HAP-1 (cell line): ENCODE measurements around the gene PCNX2.
A peak's percentile ranks its signal among the peaks of the same experiment; 100 is the strongest.

Experiments used
- DNase-seq, 2 experiments: peaks; one replicate each; pipeline ENCODE4 v3.0.0-alpha.2; 2016 to 2020; ENCODE audit warnings: low spot score in 2 of 2
- H3K27me3 ChIP-seq: fragments of 250-450 bp; sonication (Bioruptor Pico); 2 replicates; pipeline ENCODE4 v1.5.1; 2020; ENCODE audit warnings: low read depth, mild to moderate bottlenecking, moderate library complexity
- H3K36me3 ChIP-seq: fragments of 250-450 bp; sonication (Bioruptor Pico); replicated peaks from 2 replicates; pipeline ENCODE4 v1.5.1; 2020; ENCODE audit warnings: mild to moderate bottlenecking
- H3K4me1 ChIP-seq: fragments of 250-450 bp; sonication (Bioruptor Pico); 2 replicates; pipeline ENCODE4 v1.5.1; 2020; ENCODE audit warnings: mild to moderate bottlenecking
- H3K4me3 ChIP-seq: fragments of 250-450 bp; sonication (Bioruptor Pico); 2 replicates; pipeline ENCODE4 v1.5.1; 2020; ENCODE audit warnings: mild to moderate bottlenecking, moderate library complexity
- H3K9me3 ChIP-seq: fragments of 250-450 bp; sonication (Bioruptor Pico); 2 replicates; pipeline ENCODE4 v1.5.1; 2020; ENCODE audit warnings: mild to moderate bottlenecking, moderate library complexity
- in situ Hi-C: fragments of 300-500 bp; cut with MboI; formaldehyde crosslinking; loops from 3 replicates; pipeline ENCODE4 v1.14.3; 2020; ENCODE audit warnings: low sequenced_read_pairs, inconsistent platforms, mixed read lengths

Gene PCNX2

DNA sequence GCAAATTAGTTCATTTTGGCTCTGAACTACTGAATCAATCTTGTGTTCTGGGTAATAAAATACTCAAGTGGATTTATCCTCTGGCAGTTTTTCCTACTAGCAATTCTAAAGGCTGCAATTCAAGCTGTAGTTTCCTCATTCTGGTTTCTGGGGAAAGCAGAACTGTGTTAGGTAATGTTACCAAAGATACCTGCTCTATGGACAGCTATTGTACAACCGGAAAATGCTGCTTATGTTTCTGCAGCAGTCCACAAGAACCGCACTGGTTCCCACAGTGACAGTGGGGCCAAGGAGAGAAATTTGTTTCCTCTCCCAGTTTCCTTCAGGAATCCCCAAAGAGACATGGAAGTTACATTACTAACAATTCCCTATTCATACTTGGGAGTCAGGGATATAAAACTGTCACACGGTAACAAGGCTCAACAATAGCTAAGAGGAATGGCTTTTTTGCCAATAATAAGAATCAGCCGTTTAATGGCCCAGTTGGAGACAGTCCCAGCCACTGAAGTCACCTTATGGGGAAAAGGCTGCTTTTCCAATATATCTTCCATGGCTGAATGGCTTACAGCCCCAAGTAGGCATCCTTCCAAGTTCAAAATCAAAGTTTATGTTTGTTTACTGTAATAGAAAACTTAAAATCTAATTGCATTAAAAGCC, 52.6 kb downstream of the PCNX2 start:
- Histone ChIP-seq H3K36me3 (no peaks in the 10 kb centered on the region), H3K4me3 (no peak overlapping the region), H3K4me1 (peaks cover 5% of the 10 kb centered on the region), H3K27me3 (no peaks in the 10 kb centered on the region), H3K9me3 (no peaks in the 10 kb centered on the region)
- in situ Hi-C loops, result loop anchor here (10.0 to 25.0 kb wide), 2 partner anchors 608 to 1356 kb away; partner anchors contain the start of gene SIPA1L2
- DNase-seq, result peak in 1 of 2 experiments; percentile 35

DNA sequence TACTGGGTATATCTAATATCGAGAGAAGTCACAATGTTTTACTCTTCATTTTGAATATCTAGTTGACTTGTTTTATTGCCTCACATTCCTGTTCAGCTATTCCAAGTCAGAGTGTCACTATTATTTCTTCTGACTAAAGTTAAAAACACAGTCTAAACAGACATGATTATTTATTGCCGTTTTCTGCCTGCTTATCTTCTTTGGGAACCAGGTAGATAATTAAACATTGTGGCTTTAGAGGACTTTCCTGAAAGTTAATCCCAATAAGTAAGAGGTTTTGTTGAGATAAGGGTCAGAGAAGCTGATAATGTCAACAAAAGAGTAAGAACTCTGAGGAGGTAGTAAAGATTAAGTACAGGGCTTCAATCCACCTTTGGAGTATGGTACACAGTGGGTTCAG, 53.8 kb downstream of the PCNX2 start:
- no peak for DNase-seq
- H3K4me1 ChIP-seq, result peaks cover 5% of the 10 kb centered on the region
- H3K9me3 ChIP-seq, result no peaks in the 10 kb centered on the region
- in situ Hi-C loops, result loop anchor here (10.0 to 25.0 kb wide), 2 partner anchors 607 to 1354 kb away; partner anchors contain the start of gene SIPA1L2
- H3K36me3 ChIP-seq, result no peaks in the 10 kb centered on the region
- H3K4me3 ChIP-seq, result no peak overlapping the region
- H3K27me3 ChIP-seq, result no peaks in the 10 kb centered on the region

DNA sequence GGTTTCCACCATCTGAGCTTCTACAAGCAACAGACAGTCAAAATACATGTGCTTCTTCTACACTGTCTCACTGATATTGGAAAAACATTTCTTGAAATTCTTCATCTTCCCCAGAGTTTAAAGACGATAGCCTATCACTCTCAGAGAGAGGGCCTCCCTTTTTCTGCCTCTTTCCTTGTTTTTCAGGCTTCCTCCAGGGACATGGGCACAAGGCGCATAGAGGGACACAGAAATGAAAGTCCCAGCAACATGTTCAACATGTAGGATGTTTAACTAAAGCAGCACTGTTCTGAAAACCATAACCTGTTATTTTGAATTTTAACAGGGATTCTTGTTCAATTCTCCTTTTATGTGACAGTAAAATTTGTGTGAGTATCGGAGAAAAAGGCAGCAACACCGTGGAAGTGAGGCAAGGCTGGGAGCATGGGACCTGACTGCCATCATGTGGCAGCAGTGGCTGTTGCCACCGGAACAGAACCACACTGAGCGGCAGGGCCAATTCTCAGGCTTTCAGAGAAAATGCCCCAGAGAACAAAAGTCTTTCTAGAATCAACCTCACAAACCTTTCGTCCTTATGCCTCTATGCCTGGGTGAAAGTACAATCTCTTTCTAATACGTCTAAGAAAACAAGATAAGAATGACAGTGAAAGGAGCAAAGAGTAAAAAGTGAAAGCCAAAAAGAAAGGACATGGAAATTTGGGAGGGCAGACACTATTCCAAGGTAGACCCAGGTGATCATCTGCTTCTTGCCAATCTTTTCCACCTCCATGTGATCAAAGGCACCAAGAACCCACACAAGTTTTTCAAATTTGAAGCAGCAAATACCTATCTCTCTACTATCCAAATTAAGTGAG, 54.5 kb downstream of the PCNX2 start:
- Histone ChIP-seq H3K36me3 (no peaks in the 10 kb centered on the region), H3K4me3 (no peak overlapping the region), H3K4me1 (peaks cover 5% of the 10 kb centered on the region), H3K27me3 (no peaks in the 10 kb centered on the region), H3K9me3 (no peaks in the 10 kb centered on the region)
- in situ Hi-C loops, result loop anchor here (10.0 to 25.0 kb wide), 2 partner anchors 606 to 1354 kb away; partner anchors contain the start of gene SIPA1L2
- DNase-seq, result peak; percentile 48 to 65

DNA sequence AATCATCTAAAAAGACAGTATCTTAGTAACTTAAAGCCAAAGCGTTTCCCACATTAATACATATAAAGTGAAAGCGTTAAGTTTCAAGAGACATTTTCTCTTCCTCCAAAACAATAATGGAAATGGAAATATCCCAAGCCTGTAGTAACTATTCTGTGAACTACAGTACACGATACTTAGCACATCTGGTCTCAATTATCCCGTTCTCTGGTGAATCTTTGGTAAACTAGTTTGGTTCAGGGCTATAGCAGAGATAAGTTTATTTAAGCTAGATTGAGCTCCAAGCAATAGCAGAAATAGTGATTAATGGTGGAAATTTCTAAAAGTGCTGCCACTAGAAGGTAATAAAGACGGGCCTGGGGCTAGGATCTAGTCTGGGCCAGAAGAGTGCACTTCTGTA, 55.2 kb downstream of the PCNX2 start:
- no peaks in the 10 kb centered on the region for H3K27me3 ChIP-seq
- in situ Hi-C loops, result loop anchor here (10.0 to 25.0 kb wide), 2 partner anchors 606 to 1353 kb away; partner anchors contain the start of gene SIPA1L2
- DNase-seq, result no peak
- no peaks in the 10 kb centered on the region for H3K9me3 ChIP-seq
- peaks cover 5% of the 10 kb centered on the region for H3K4me1 ChIP-seq
- no peaks in the 10 kb centered on the region for H3K36me3 ChIP-seq
- H3K4me3 ChIP-seq, result no peak overlapping the region

DNA sequence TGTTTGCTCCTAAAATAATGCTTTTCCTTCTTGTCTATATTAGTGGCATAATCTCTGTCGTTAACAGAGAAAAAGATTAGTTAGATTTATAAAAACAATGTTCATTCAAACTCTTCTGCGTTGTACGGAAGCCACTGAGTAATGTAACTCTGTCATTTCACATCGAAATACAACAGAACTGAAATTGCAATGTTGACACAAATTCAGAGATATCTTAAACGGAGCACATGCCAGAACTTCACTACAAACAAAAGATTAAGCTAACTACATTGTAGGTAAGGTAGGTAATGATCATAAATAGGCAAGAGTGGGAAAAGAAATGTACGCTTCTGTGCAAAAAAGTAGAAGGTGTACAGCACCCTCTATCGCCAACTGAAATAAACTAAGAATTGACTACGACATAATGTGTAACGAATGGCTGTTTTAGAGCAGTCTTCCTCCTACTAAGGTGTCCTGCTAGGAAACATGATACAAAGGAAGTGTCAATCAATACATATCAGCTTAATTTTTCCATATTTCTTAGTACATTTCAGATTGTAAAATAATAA, 56.6 kb downstream of the PCNX2 start:
- no peak for DNase-seq
- H3K4me1 ChIP-seq, result peaks cover 5% of the 10 kb centered on the region
- no peaks in the 10 kb centered on the region for H3K27me3 ChIP-seq
- H3K9me3 ChIP-seq, result no peaks in the 10 kb centered on the region
- in situ Hi-C loops, result loop anchor here (25.0 kb wide), 1 partner anchor 1352 kb away; no protein-coding TSS in a partner anchor
- H3K36me3 ChIP-seq, result no peaks in the 10 kb centered on the region; the same call in 1 of the 2 replicates
- no peak overlapping the region for H3K4me3 ChIP-seq

DNA sequence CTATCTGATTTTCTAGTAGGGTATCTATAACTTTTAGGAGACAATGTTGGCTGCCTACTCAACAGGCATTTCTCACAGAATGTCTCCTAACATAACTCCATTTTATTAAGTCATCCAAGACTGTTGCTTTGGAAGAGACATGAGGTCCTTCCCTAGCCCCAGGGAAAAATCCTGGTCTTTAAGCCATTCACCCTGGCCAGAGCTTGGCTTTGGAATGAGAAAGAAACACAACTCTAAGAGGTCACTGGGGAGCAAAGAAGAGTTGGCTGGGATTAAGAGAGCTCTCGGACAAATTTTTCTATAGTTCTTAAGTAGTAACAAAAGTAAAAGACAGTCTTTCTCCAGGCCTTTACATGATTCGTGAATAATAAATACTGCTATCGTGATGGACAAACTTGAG, 57.9 kb downstream of the PCNX2 start:
- no peak for DNase-seq
- Histone ChIP-seq H3K4me3 (no peak overlapping the region), H3K4me1 (no peaks in the 10 kb centered on the region), H3K27me3 (no peaks in the 10 kb centered on the region), H3K36me3 (no peaks in the 10 kb centered on the region; the same call in 1 of the 2 replicates), H3K9me3 (no peaks in the 10 kb centered on the region)
- in situ Hi-C loops, result loop anchor here (25.0 kb wide), 1 partner anchor 1350 kb away; no protein-coding TSS in a partner anchor

DNA sequence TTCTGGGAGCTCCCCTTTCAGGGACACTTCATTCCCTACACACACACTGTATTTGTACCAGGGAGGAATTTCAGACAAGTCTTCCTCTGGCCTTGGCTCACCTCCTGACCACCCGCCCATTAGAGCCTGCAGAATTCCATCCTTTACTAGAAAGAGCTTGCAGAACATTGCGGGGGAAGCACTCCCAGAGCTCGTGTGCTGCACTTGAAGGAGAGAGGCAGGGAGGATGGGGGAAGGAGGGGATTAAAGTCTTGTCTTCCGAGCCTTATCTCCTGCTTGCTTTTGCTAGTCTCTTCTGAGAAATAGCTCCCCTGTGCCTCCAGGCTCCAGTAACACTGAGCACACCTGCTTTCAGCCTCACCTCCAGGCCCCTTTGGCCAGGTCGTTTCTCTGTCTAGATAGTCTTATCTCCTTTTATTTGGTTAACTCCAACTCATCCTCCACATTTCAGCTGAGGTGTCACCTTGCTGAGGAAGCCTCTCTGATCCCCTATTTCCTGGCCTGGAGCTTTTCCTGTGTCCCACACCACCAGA, 62.0 kb downstream of the PCNX2 start:
- DNase-seq, result no peak
- Histone ChIP-seq H3K27me3 (no peaks in the 10 kb centered on the region), H3K4me3 (no peak overlapping the region), H3K9me3 (no peaks in the 10 kb centered on the region), H3K4me1 (no peaks in the 10 kb centered on the region), H3K36me3 (no peaks in the 10 kb centered on the region; the same call in 1 of the 2 replicates)
- in situ Hi-C loops, result loop anchor here (25.0 kb wide), 1 partner anchor 1346 kb away; no protein-coding TSS in a partner anchor

DNA sequence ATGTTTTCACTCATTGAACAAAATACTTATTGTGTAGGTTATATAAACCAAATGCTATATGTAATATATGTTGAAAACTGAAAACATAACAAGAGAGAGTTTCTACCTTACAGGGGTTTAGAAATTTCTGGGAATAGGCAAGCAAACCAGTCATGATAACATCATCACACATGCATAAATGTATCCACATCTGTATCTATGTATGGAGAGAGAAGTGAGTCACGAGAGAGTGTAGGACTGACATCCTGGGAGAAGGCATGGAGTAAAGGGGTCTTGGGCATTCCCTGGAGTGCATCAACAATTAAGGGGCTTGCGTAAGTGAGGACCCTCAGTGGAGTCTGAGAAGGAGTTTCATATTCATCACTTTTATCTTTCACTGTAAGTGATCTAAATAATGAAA, 65.5 kb downstream of the PCNX2 start:
- in situ Hi-C loops, result loop anchor here (25.0 kb wide), 1 partner anchor 1343 kb away; no protein-coding TSS in a partner anchor
- H3K4me3 ChIP-seq, result no peak overlapping the region
- no peaks in the 10 kb centered on the region for H3K27me3 ChIP-seq
- no peaks in the 10 kb centered on the region for H3K9me3 ChIP-seq
- DNase-seq, result no peak
- no peaks in the 10 kb centered on the region for H3K4me1 ChIP-seq
- no peaks in the 10 kb centered on the region; the same call in 1 of the 2 replicates for H3K36me3 ChIP-seq

DNA sequence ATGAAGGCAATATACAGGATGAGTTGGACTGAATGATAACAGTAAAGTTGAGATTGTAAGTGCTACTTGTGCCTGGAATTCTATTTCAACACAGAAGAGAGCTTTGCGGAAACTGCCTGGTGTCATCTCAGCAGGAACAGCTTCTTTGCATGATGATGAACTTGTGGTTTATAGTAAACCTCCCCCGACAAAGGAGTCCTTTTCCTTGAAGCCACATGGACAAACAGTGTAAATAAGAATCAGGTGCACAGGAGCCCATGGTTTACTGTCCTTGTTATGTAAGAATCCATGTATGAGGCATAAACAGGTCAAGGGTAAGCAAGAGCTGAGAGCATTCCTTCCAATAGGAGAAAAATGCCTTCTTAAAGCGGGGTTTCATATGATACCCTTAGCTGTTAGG, 66.2 kb downstream of the PCNX2 start:
- no peaks in the 10 kb centered on the region for H3K4me1 ChIP-seq
- DNase-seq, result no peak
- no peak overlapping the region for H3K4me3 ChIP-seq
- in situ Hi-C loops, result loop anchor here (25.0 kb wide), 1 partner anchor 1342 kb away; no protein-coding TSS in a partner anchor
- H3K9me3 ChIP-seq, result no peaks in the 10 kb centered on the region
- no peaks in the 10 kb centered on the region; the same call in 1 of the 2 replicates for H3K36me3 ChIP-seq
- H3K27me3 ChIP-seq, result no peaks in the 10 kb centered on the region

DNA sequence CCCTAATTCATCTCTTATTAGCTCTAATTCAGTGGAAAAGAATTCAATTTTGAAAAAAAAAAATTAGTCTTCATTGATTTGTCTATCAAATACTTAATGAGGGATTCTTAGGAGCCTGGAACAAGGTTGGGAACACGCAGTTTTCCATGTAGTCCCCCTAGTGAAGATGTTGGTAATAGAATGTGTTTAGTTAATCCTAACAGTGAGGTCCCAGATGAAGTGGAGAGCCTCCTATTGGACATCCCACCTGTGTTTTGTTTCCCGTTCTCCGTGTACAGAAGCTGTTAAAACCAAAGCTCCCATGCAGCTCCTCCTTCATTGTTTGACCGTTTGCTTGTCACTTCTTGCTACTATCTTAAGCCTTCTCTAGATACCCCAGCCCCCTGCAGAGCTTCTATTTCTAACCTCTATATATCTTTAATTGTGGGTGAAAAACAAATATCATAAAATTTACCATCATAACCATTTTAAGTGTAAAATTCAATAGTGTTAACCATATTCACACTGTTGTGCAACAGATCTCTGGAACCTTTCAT, 67.5 kb downstream of the PCNX2 start:
- in situ Hi-C loops, result loop anchor here (25.0 kb wide), 1 partner anchor 1341 kb away; no protein-coding TSS in a partner anchor
- H3K36me3 ChIP-seq, result no peaks in the 10 kb centered on the region
- DNase-seq, result no peak

DNA sequence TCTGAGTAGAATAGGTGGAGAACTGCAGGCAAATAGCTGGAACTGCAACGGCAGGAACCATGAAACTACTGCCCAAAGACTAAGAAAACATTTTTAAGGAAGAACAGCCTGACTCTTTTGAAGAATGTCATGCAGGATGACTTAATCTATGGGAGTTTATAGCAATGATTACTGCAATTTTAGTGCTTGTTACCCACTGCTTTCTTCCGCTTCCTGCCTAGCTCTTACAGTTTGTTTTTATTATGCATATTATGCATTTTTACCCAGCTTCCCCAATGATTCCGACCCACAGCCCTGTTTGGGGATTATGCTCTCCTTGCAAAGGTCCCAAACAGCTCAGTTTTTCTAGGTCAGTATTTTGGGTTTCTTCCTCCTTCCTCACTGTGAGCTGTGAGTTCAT, 71.2 kb downstream of the PCNX2 start:
- Histone ChIP-seq H3K4me1 (no peaks in the 10 kb centered on the region), H3K36me3 (no peaks in the 10 kb centered on the region), H3K27me3 (no peaks in the 10 kb centered on the region), H3K9me3 (no peaks in the 10 kb centered on the region), H3K4me3 (no peak overlapping the region)
- DNase-seq, result no peak
- in situ Hi-C loops, result no loop called here

More for the DNA sequence above, 67.5 kb downstream of the PCNX2 start:
- no peaks in the 10 kb centered on the region for H3K4me1 ChIP-seq
- no peaks in the 10 kb centered on the region for H3K9me3 ChIP-seq
- H3K27me3 ChIP-seq, result no peaks in the 10 kb centered on the region
- H3K4me3 ChIP-seq, result no peak overlapping the region

DNA sequence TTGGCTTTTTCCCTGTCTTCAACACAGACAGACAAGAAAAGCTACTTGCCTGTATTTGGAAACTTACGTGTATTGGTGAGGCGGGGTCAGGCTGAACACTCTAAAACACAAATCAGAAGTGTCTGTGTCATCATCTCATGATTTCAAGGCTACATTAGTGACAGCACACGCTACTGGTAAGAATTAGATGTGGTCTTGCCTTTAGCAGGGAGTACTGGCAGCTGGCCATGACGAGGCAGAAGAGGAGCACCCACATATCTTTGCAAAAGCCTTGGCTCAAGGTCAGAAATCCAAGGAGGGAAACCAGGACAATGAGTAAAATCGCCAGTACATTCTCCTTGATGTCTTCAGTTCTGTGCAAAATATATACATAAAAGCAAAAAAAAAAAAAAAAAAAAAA, 77.7 kb downstream of the PCNX2 start:
- no peak overlapping the region for H3K4me3 ChIP-seq
- no peaks in the 10 kb centered on the region for H3K27me3 ChIP-seq
- no peaks in the 10 kb centered on the region for H3K9me3 ChIP-seq
- H3K4me1 ChIP-seq, result peaks cover 23% of the 10 kb centered on the region
- in situ Hi-C loops, result no loop called here
- H3K36me3 ChIP-seq, result no peaks in the 10 kb centered on the region
- DNase-seq, result no peak

DNA sequence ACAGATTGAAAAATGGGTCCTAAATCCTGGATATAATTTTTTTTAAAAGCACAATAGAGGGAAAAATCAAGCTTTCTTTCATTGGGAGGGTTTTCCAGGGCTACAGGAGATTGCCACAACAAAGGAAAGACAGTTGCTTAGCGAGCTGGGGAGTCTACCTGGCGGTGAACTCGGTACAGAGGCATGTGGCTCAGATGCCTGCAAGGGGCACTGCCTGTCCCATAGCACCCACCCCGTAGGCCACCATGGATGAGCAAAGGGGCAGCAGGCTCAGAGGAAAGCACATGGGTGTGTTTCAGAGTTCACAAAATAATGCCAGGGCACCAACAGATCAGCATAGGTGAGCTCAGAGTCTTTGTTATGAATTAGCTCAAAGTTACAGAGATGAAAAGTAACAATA, 79.5 kb downstream of the PCNX2 start:
- in situ Hi-C loops, result no loop called here
- peaks cover 23% of the 10 kb centered on the region for H3K4me1 ChIP-seq
- H3K36me3 ChIP-seq, result no peaks in the 10 kb centered on the region
- DNase-seq, result no peak
- H3K9me3 ChIP-seq, result no peaks in the 10 kb centered on the region
- no peaks in the 10 kb centered on the region for H3K27me3 ChIP-seq
- H3K4me3 ChIP-seq, result no peak overlapping the region
